ENCODE measurements around the gene TXNRD2.

- TF ChIP-seq ZNF24 (IDR thresholded peaks at IDR 0.05) (no peak), JUND (IDR thresholded peaks at IDR 0.05; ENCODE audit: low read depth, low read length) (no peak), ESRRA (IDR thresholded peaks at IDR 0.05; ENCODE audit: low read length) (no peak), POU2F2 (IDR thresholded peaks at IDR 0.05; ENCODE audit: borderline replicate concordance, low read depth, low read length) (no peak), HDAC6 (IDR thresholded peaks at IDR 0.05; ENCODE audit: unreplicated experiment) (no peak), ZBTB11 (CRISPR knock-in tag; IDR thresholded peaks at IDR 0.05) (no peak), FOXM1 (IDR thresholded peaks at IDR 0.05; ENCODE audit: low read depth, low read length) (no peak)
- TF ChIP-seq, protein P1, sequence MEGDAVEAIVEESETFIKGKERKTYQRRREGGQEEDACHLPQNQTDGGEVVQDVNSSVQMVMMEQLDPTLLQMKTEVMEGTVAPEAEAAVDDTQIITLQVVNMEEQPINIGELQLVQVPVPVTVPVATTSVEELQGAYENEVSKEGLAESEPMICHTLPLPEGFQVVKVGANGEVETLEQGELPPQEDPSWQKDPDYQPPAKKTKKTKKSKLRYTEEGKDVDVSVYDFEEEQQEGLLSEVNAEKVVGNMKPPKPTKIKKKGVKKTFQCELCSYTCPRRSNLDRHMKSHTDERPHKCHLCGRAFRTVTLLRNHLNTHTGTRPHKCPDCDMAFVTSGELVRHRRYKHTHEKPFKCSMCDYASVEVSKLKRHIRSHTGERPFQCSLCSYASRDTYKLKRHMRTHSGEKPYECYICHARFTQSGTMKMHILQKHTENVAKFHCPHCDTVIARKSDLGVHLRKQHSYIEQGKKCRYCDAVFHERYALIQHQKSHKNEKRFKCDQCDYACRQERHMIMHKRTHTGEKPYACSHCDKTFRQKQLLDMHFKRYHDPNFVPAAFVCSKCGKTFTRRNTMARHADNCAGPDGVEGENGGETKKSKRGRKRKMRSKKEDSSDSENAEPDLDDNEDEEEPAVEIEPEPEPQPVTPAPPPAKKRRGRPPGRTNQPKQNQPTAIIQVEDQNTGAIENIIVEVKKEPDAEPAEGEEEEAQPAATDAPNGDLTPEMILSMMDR (IDR thresholded peaks at IDR 0.05 in 2 of 3, conservative IDR thresholded peaks at IDR 0.05 in 1 of 3; ENCODE audit: control insufficient read depth in 2 of 3, extremely low read depth in 1 of 3, insufficient read depth in 1 of 3, low read depth in 3 of 3, low read length in 3 of 3): no peak
Observed at GRCh38 chr22:19930551-19931486, 10.8 kb downstream of the TXNRD2 start.
